HEK293 (cell line): ENCODE data around the gene EDN1.
A peak's percentile ranks its signal among the peaks of the same experiment; 100 is the strongest.

ENCODE experiments used
- CTCF ChIA-PET: fragments of 350-600 bp; formaldehyde crosslinking; extraction: SDS; loops from one replicate; lab custom pipeline; 2021; ENCODE audit warnings: antibody characterized with exemption; lab: Yijun Ruan, JAX
- POLR2A ChIA-PET: fragments of 300-600 bp; formaldehyde crosslinking; extraction: SDS; loops from one replicate; lab custom pipeline; 2020; ENCODE audit warnings: antibody characterized with exemption, inconsistent platforms; lab: Yijun Ruan, JAX
- H3K27ac ChIP-seq: fragments of 200-500 bp; sonication (Bioruptor generic); 2 replicates; pipeline ENCODE4 v1.5.1; 2014; ENCODE audit warnings: low read depth, low read length, control low read depth, inconsistent platforms; ENCODE audit errors: extremely low read depth
- H3K36me3 ChIP-seq, 2 experiments: fragments of 200-500 bp in 1 of 2; sonication (Bioruptor generic) in 1 of 2; 1 replicate in 1 of 2; 2 replicates in 1 of 2; pipeline ENCODE4 v1.5.1; 2014 to 2017; ENCODE audit warnings: inconsistent platforms in 2 of 2, low read length in 2 of 2; ENCODE audit not compliant: control insufficient read depth in 2 of 2, insufficient read depth in 1 of 2
- H3K4me1 ChIP-seq: fragments of 200-500 bp; sonication (Bioruptor generic); 2 replicates; pipeline ENCODE4 v1.5.1; 2014; ENCODE audit warnings: mild to moderate bottlenecking, low read length, inconsistent platforms; ENCODE audit not compliant: control insufficient read depth, insufficient read depth
- H3K4me3 ChIP-seq: 2 replicates; pipeline ENCODE4 v1.5.1; 2011; ENCODE audit warnings: low read depth, mild to moderate bottlenecking, control low read depth, low read length, moderate library complexity
- H3K9me3 ChIP-seq: fragments of 200-500 bp; sonication (Bioruptor generic); 2 replicates; pipeline ENCODE4 v1.5.1; 2014; ENCODE audit warnings: low read depth, low read length, inconsistent platforms; ENCODE audit not compliant: control insufficient read depth, insufficient read depth
- BCL11A ChIP-seq: fragments of 450-650 bp; formaldehyde crosslinking; IDR thresholded peaks from 2 replicates; pipeline ENCODE4 v1.5.1; 2016; ENCODE audit warnings: low read depth, missing biosample characterization, missing genetic modification characterization
- GLIS1 ChIP-seq: fragments of 450-650 bp; formaldehyde crosslinking; IDR thresholded peaks from 2 replicates; pipeline ENCODE4 v1.5.1; 2016; ENCODE audit warnings: missing biosample characterization, missing genetic modification characterization
- HOXA7 ChIP-seq: sonication (generic); formaldehyde crosslinking; IDR thresholded peaks from 2 replicates; pipeline ENCODE4 v1.8.1; 2022; ENCODE audit warnings: missing genetic modification reagents, borderline replicate concordance
- IKZF3 ChIP-seq: fragments of 450-650 bp; IDR thresholded peaks from 2 replicates; pipeline ENCODE4 v1.5.0; 2018; ENCODE audit warnings: missing biosample characterization, mild to moderate bottlenecking, missing genetic modification characterization, moderate library complexity
- RBAK ChIP-seq: fragments of 450-650 bp; formaldehyde crosslinking; IDR thresholded peaks from 2 replicates; pipeline ENCODE4 v1.5.1; 2016; ENCODE audit warnings: missing biosample characterization, missing genetic modification characterization
- WT1 ChIP-seq: fragments of 450-650 bp; formaldehyde crosslinking; IDR thresholded peaks from 2 replicates; pipeline ENCODE4 v1.5.1; 2016; ENCODE audit warnings: missing biosample characterization, missing genetic modification characterization
- YY1 ChIP-seq: fragments of 450-650 bp; formaldehyde crosslinking; IDR thresholded peaks from 2 replicates; pipeline ENCODE4 v1.5.1; 2018; ENCODE audit warnings: missing biosample characterization, missing genetic modification characterization
- ZBTB1 ChIP-seq: fragments of 450-650 bp; formaldehyde crosslinking; IDR thresholded peaks from 2 replicates; pipeline ENCODE4 v1.5.1; 2016; ENCODE audit warnings: missing biosample characterization, missing genetic modification characterization
- ZEB2 ChIP-seq: fragments of 450-650 bp; formaldehyde crosslinking; IDR thresholded peaks from 2 replicates; pipeline ENCODE4 v1.5.1; 2016; ENCODE audit warnings: missing biosample characterization, missing genetic modification characterization
- ZIC2 ChIP-seq: fragments of 450-650 bp; formaldehyde crosslinking; IDR thresholded peaks from 2 replicates; pipeline ENCODE4 v1.5.1; 2016; ENCODE audit warnings: missing biosample characterization, missing genetic modification characterization
- ZNF114 ChIP-seq: fragments of 450-650 bp; formaldehyde crosslinking; IDR thresholded peaks from 2 replicates; pipeline ENCODE4 v1.5.0; 2017; ENCODE audit warnings: missing biosample characterization, missing genetic modification characterization
- ZNF311 ChIP-seq: fragments of 450-650 bp; formaldehyde crosslinking; IDR thresholded peaks from 2 replicates; pipeline ENCODE4 v1.5.1; 2017; ENCODE audit warnings: missing biosample characterization, missing genetic modification characterization, borderline replicate concordance
- ZNF335 ChIP-seq: fragments of 450-650 bp; formaldehyde crosslinking; conservative IDR thresholded peaks from 2 replicates; pipeline ENCODE4 v1.5.1; 2016; ENCODE audit warnings: missing biosample characterization, missing genetic modification characterization
- ZNF354C ChIP-seq: fragments of 450-650 bp; formaldehyde crosslinking; IDR thresholded peaks from 2 replicates; pipeline ENCODE4 v1.5.1; 2016; ENCODE audit warnings: missing biosample characterization, missing genetic modification characterization, low read depth, borderline replicate concordance
- ZNF366 ChIP-seq: fragments of 450-650 bp; formaldehyde crosslinking; conservative IDR thresholded peaks from 2 replicates; pipeline ENCODE4 v1.5.1; 2016; ENCODE audit warnings: missing biosample characterization, missing genetic modification characterization
- ZNF394 ChIP-seq: fragments of 450-650 bp; formaldehyde crosslinking; IDR thresholded peaks from 2 replicates; pipeline ENCODE4 v1.5.1; 2016; ENCODE audit warnings: missing biosample characterization, missing genetic modification characterization, mild to moderate bottlenecking, moderate library complexity, borderline replicate concordance
- ZNF558 ChIP-seq: fragments of 450-650 bp; formaldehyde crosslinking; IDR thresholded peaks from 2 replicates; pipeline ENCODE4 v1.5.1; 2016; ENCODE audit warnings: missing biosample characterization, missing genetic modification characterization
- ZNF660 ChIP-seq: fragments of 450-650 bp; IDR thresholded peaks from 2 replicates; pipeline ENCODE4 v1.5.1; 2018; ENCODE audit warnings: missing biosample characterization, mild to moderate bottlenecking, missing genetic modification characterization
- ZNF776 ChIP-seq: fragments of 450-650 bp; formaldehyde crosslinking; IDR thresholded peaks from 2 replicates; pipeline ENCODE4 v1.5.0; 2017; ENCODE audit warnings: missing biosample characterization, missing genetic modification characterization, borderline replicate concordance
- ZNF837 ChIP-seq: fragments of 450-650 bp; formaldehyde crosslinking; IDR thresholded peaks from 2 replicates; pipeline ENCODE4 v1.5.1; 2016; ENCODE audit warnings: missing biosample characterization, missing genetic modification characterization
- TF ChIP-seq, protein P1 (sequence below): fragments of 450-650 bp; formaldehyde crosslinking; IDR thresholded peaks from 2 replicates; pipeline ENCODE4 v1.5.1; 2017; ENCODE audit warnings: missing biosample characterization, missing genetic modification characterization
- TF ChIP-seq, protein P2 (sequence below): fragments of 450-650 bp; IDR thresholded peaks from 2 replicates; pipeline ENCODE4 v1.5.1; 2018; ENCODE audit warnings: missing biosample characterization, mild to moderate bottlenecking, missing genetic modification characterization
- TF ChIP-seq, protein P3 (sequence below): IDR thresholded peaks from 2 replicates; pipeline ENCODE4 v1.6.1; 2011; ENCODE audit warnings: mild to moderate bottlenecking, low read depth, low read length, borderline replicate concordance

EDN1 gene

DNA sequence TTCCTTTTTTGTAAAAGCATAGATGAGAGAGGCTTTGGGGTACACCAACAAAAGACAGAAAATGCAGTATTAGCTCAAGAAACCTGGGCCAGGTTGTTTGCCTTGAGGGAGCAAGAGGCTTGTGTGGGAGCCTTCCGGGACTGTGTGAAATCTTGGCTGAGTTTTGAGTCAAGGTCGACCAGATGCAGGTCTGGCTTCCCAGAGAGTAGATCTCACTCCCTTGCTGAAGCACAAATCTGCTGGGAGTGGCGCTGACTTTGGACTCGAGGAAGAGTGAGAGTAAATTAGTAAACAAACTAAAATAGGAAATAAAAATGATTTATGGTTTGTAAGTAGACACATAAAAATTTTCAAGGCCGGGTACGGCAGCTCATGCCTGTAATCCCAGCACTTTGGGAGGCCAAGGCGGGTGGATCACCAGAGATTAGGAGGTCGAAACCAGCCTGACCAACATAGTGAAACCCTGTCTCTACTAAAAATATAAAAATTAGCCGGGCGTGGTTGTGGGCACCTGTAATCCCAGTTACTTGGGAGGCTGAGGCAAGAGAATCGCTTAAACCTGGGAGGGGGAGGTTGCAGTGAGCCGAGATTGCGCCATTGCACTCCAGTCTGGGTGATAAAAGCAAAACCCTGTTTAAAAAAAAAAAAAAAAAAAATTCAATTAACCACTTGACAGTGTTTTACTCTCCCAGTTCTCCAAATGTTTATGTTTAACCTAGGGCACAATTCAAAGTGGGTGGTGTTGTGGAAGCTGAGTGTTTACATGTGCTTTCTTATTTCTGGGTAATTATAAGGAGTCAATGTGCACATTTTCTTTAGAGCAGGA is 27.7 kb upstream of the EDN1 start:
- Histone ChIP-seq H3K9me3 (no peaks in the 10 kb centered on the region), H3K36me3 (no peaks in the 10 kb centered on the region), H3K4me1 (peaks cover 7% of the 10 kb centered on the region; the same call in 1 of the 2 replicates), H3K27ac (no peak overlapping the region), H3K4me3 (no peak overlapping the region)
- POLR2A ChIA-PET = no interaction called here
- CTCF ChIA-PET = interaction anchor here (0.6 kb wide), 1 partner anchor 511 kb away, joined by 3 read pairs; no protein-coding TSS in a partner anchor
- TF ChIP-seq, protein P1, sequence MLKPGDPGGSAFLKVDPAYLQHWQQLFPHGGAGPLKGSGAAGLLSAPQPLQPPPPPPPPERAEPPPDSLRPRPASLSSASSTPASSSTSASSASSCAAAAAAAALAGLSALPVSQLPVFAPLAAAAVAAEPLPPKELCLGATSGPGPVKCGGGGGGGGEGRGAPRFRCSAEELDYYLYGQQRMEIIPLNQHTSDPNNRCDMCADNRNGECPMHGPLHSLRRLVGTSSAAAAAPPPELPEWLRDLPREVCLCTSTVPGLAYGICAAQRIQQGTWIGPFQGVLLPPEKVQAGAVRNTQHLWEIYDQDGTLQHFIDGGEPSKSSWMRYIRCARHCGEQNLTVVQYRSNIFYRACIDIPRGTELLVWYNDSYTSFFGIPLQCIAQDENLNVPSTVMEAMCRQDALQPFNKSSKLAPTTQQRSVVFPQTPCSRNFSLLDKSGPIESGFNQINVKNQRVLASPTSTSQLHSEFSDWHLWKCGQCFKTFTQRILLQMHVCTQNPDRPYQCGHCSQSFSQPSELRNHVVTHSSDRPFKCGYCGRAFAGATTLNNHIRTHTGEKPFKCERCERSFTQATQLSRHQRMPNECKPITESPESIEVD = 0 out of 2 replicates have a peak, but pooled peaks have one; percentile 9
- TF ChIP-seq ZNF335 = 0 out of 2 replicates have a peak, but pooled peaks have one; percentile 18
- no peak for TF ChIP-seq GLIS1 (tag by site-specific recombination)
- peak; percentile 90 for TF ChIP-seq WT1 (tag by site-specific recombination)
- TF ChIP-seq, all 188 proteins: peak for 3

DNA sequence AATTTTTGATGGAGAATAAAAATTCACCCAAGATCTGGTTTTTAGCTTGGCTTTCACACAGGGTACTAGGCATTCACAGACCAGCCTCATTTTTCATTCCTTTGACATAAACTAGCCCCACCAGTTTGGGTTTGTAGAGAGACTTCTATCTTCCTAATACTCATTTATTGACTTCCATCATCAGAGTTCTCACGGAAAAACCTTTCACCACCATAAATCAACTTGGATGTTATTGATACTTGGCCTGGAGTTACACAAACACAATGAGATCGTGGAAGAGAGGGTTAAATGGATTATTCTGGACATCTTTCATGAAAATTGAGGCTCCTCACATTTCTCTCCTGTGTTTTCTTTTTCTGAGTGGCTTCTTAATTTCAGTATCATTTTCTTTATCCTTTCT is 26.8 kb upstream of the EDN1 start:
- no peak overlapping the region for H3K27ac ChIP-seq
- TF ChIP-seq BCL11A (no peak), ZNF776 (no peak), ZEB2 (tag by site-specific recombination) (no peak), ZIC2 (tag by site-specific recombination) (no peak), ZNF311 (tag by site-specific recombination) (no peak), ZNF660 (tag by site-specific recombination) (no peak), ZNF837 (tag by site-specific recombination) (no peak), RBAK (tag by site-specific recombination) (no peak), ZNF354C (no peak), YY1 (no peak)
- TF ChIP-seq, protein P2, sequence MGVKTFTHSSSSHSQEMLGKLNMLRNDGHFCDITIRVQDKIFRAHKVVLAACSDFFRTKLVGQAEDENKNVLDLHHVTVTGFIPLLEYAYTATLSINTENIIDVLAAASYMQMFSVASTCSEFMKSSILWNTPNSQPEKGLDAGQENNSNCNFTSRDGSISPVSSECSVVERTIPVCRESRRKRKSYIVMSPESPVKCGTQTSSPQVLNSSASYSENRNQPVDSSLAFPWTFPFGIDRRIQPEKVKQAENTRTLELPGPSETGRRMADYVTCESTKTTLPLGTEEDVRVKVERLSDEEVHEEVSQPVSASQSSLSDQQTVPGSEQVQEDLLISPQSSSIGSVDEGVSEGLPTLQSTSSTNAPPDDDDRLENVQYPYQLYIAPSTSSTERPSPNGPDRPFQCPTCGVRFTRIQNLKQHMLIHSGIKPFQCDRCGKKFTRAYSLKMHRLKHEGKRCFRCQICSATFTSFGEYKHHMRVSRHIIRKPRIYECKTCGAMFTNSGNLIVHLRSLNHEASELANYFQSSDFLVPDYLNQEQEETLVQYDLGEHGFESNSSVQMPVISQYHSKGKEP (tag by site-specific recombination) = no peak
- TF ChIP-seq, protein P3, sequence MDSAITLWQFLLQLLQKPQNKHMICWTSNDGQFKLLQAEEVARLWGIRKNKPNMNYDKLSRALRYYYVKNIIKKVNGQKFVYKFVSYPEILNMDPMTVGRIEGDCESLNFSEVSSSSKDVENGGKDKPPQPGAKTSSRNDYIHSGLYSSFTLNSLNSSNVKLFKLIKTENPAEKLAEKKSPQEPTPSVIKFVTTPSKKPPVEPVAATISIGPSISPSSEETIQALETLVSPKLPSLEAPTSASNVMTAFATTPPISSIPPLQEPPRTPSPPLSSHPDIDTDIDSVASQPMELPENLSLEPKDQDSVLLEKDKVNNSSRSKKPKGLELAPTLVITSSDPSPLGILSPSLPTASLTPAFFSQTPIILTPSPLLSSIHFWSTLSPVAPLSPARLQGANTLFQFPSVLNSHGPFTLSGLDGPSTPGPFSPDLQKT = no peak
- TF ChIP-seq, all 188 proteins: peak for 0
- H3K4me1 ChIP-seq = peaks cover 7% of the 10 kb centered on the region; the same call in 1 of the 2 replicates
- H3K36me3 ChIP-seq = no peaks in the 10 kb centered on the region
- ChIA-PET CTCF (interaction anchor here (0.6 to 1.1 kb wide), 3 partner anchors 29 to 680 kb away, joined by 3 to 7 read pairs (median 4); no protein-coding TSS in a partner anchor), POLR2A (no interaction called here)
- no peak overlapping the region for H3K4me3 ChIP-seq
- H3K9me3 ChIP-seq = no peaks in the 10 kb centered on the region

DNA sequence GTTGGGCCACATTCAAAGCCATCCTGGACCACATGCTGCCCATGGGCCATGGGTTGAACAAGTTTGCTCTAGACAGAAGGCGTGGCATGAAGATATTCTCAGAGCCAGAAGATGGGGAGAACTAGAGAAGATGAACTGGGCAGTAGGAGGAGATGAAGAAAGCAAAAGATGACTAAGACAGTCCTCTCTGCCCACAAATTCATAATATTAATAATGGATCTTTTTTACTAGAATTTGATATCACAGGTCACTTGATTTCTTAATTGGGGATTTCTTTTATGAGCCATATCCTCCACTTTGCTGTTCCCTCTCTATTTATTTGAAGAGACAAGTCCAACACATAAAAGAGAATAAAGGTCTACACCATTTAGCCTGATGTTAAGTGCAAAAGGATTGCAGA is 25.5 kb upstream of the EDN1 start:
- Histone ChIP-seq H3K9me3 (no peaks in the 10 kb centered on the region), H3K36me3 (no peaks in the 10 kb centered on the region), H3K27ac (no peak overlapping the region), H3K4me1 (peaks cover 7% of the 10 kb centered on the region; the same call in 1 of the 2 replicates), H3K4me3 (no peak overlapping the region)
- ChIA-PET CTCF (interaction anchor here (0.6 to 1.2 kb wide), 4 partner anchors 26 to 190 kb away, joined by 3 to 4 read pairs (median 4); partner anchors contain the start of gene EDN1), POLR2A (no interaction called here)
- TF ChIP-seq ZNF366 (tag by site-specific recombination) (no peak), HOXA7 (CRISPR knock-in tag) (no peak), ZBTB1 (tag by site-specific recombination) (no peak), ZNF558 (tag by site-specific recombination) (no peak), ZNF394 (tag by site-specific recombination) (no peak), ZNF114 (tag by site-specific recombination) (no peak), IKZF3 (tag by site-specific recombination) (no peak)
